Fibroblast of skin of left quadriceps (primary cell): Measurements from ENCODE around the gene VSIG2.
"Not testable (repeated sequence)": the region's sequence is repeated elsewhere in the genome, so short reads cannot be mapped to it uniquely, and the experiment has no call there.

ENCODE experiments used
- DNase-seq, 2 experiments: peaks; one replicate each; pipeline ENCODE4 v3.0.0-alpha.2; 2013; ENCODE audit warnings: low read depth in 2 of 2

Gene VSIG2, protein sequence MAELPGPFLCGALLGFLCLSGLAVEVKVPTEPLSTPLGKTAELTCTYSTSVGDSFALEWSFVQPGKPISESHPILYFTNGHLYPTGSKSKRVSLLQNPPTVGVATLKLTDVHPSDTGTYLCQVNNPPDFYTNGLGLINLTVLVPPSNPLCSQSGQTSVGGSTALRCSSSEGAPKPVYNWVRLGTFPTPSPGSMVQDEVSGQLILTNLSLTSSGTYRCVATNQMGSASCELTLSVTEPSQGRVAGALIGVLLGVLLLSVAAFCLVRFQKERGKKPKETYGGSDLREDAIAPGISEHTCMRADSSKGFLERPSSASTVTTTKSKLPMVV

DNA sequence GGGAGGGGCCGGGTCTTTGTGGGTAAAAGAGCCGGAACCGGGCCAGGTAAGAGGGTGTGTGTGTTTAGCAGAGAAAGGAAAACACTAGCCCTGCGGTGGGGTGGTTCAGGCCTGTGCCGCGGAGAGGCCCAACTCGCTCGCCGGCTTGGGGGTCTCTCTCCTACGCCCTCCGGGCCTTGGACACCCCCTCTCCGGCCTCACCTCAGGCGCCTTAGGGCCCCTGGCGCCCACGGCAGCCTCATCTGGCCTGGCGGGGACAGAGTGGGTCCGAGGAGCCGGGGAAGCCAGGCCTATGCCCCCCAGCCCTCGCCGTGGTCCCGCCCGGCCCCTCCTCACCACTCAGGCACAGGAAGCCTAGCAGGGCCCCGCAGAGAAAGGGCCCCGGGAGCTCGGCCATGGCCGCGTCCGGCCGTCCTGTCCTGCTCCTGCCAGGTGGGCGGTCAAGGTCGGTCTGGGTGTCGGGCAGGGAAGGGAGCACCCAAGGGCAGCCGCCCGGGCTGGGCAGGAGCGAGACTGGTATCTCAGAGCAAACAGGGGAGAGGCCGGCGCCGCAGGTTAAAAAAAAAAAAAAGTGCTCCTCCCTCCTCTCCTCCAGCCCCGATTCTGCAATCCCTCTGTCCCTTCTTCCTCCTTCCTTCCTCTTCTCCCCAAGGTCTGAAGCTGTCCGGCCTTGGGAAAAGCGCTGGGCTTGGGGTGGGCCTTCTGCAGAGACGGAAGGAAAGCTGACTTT lies at the start of gene VSIG2:
Gene VSIG2, minus strand, starts transcription at position 515 of the 730 bp plus-strand sequence. Its CDS starts 118 bp downstream, at position 397.
- no peak for DNase-seq

DNA sequence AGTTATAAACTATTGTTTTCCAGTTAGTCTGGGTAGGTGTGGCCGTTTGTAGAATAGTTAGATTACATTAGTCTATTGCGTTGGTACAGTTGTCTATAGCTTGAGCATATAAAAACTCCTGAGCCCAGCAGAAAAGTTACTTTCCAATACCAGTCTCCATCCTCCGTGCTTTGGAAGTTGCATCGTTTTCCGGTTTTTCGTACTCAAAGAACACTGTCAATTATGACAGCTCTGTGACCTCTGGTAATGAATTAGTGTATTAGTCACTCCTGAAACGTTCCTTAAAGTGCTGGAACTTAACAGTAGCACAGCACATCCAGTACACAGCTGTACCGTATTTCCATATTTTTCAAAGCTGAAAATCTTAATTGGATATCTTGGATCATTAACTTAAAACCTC lies 49.0 kb upstream of the VSIG2 start:
- DNase-seq: peak in 1 of 2 experiments; percentile 3

DNA sequence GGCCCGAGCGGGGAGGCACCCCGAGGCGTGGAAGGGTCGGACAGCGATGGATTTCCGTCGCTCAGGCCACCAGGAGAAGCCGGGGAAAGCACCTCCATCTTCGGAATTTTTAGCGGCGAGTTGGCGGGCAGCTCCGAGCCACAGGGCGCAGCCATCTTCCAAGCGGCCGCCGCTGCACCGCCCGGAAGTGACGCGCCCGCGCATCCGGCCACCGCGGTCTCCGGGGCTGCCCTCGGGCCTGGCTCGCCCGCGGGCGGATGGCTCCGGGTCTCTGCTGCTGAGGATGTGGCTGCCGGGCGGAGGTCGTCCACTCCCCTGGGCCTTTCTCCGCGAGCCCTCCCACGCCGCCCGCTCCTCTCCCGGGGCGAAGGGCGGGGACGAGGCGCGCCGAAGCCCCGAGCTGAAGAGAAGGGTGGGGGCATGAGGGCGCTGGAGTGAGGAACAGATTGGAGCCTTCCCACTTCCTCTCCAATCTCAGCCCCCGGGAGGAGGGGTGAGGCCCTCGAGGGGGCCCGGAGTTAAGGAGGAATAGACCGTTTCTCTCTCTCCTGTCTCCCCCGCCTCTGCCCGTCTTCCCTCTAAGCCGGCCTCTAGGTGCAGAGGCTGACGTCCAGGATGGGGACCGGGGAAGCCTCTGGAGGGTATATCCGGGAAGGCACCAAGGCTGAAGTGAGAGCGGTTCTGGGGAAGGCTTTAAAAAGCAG lies 48.3 kb upstream of the VSIG2 start, which contains the start of gene MSANTD2:
Gene MSANTD2, minus strand, starts transcription at position 181 of the 704 bp plus-strand sequence. Its CDS starts 26 bp downstream, at position 155.
- DNase-seq: peak; percentile 61 to 64

DNA sequence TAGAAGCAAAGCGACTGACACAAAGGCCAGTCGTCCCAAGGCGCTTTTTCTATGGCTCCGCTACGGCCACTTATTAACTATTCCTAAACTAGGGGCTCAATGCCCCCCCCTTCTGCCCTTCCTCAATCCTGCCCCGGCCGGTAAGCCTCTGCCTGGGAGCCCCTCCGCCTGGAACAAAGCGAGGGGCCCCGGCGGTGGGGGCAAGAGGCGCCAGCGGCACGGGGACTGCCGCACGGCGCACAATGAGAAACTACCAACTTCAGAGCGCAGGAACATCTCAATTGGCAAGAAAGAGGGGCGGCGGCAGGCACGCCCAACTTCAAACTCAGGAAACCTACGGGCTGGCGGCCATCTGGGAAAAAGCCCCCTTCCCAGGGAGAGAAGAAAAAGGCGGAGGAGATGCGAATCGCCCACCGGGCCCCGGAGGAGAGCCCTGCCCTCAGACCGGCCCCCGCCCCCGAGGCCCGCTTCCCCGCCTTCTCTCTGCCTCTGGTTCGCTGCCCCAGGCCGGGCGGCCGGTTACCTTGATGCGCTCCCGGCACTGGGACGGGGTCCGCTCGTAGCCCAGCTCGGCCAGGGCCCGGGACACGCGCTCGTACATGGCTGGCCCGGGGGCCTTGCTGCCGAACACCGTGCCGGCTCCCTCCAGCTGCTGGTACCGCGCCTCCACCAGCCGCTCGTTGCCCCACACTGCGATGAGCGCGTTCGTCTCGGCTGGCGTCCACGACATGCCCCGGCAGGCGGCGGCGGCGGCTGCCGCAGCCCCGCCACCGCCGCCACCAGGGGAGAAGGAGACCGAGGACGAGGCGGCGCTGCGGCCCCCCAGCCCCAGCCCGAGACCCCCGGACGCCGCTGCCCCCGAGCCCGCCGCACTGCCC lies 47.5 kb upstream of the VSIG2 start:
- no peak for DNase-seq

DNA sequence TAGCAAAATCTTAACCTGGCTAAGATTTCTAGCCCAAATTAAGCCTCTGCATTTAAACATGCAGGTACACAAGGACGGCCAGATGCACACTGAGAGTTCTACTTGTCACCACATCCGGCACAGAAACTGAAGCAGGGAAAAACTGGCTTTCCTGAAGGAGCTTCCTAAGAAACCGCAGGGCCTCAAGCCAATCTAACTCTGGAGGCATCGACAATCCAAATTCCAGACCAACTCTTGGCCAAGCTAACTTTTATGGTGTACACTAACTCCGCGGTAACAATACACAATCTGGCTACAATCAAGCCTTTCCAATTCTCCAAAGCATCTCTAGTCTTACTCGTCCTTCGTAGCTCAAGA lies 46.9 kb upstream of the VSIG2 start:
- peak in 1 of 2 experiments; percentile 46 for DNase-seq

DNA sequence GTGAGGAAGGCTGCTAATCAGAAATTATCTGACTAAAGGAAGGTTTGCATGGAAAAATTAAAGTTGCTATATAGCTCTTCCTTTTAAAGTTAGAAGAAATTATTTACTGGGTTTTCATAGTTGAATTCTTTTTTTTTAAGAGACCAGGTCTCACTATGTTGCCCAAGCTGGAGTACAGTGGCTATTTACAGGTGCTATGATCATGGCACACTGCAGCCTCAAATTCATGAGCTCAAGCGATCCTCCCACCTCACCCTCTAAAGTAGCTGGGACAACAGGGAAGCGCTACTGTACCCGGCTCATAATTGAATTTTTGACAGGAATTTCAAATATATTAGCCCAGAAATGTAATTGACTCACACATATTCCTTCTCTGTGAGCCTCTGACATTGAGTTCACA lies 44.3 kb upstream of the VSIG2 start:
- no peak for DNase-seq

DNA sequence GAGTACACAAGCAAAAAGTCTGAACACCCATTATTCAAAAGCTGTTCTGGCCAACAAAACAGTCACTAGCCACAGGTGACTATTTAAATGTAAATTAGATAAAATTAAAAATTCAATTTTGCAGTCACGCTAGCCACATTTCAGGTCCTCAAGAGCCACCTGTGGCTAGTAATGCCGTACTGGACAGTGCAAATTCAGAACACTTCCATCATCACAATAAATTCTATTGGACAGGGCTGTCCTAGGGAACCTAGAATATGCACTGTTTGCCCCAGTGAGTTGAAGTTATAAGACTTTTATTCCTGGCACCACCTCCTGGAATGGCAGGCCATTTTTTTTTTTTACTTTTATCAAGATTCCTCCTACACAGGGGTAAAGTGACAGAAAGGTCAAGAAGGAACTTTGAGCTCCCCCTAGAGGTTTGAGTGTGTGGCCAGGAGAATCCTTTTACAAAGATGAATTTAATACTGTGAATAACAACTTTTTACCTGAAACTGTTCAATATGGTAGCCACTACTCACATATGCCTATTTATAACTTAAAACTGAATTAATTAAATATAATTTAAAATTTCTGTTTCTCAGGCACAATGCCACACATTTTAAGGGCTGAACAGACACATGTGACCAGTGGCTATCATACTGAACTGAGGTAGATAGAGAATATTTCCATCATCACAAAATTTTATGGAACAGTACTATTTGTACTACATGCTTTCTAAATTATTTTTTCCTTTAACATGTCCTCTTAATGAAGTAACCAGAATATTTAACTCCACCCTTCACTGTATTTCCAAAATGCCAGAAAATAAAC lies 41.6 kb upstream of the VSIG2 start:
- DNase-seq: no peak

DNA sequence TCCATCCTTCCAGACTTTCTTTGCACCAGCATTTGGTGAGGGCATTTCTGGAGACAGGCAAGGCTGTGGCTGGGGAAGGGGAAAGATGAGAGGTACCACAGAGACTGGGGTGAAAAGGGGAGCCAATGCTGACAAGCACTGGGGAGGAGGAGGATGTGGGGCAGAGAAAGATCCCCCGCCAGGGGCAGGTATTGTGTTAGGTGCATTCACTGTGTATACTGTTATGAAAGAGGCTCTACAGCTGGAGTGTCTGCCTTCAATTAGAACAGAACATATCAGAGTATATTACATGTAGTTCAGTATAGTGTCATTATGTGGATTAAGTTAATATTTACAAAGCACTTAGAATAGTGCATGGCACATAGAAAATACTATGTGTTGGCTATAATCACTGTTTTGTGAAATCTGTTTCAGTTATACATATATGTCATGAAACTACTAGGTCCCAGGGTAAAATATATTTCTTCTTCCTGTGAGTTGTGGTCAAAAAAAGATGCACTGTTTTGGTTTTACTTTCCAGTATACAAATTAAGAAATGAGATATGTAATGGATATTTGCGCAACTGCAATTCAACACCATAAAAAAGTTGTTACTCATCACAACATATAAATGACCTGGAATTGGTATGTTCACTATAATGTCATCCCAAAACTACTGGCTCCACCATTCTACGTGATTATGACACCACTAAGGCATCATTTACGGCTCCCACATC lies 39.7 kb upstream of the VSIG2 start:
- DNase-seq: no peak

DNA sequence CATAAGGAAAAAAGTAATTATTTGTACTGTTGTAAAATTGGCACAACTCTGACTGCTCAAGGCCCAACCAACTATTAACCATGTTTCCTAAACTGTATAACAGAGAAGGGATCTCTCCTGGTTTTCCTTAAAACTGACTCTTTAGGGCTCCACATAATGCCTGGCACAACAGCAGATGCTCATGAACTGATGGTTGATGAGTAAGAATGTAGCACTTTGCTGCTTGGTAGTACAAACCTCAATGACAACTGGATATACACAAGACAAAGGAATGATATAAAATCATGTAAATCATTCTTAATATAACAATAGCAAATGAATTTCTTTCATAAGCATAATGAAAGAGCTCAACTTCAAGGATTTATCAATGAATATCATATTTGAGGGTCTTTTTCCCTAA lies 36.5 kb upstream of the VSIG2 start:
- no peak for DNase-seq

DNA sequence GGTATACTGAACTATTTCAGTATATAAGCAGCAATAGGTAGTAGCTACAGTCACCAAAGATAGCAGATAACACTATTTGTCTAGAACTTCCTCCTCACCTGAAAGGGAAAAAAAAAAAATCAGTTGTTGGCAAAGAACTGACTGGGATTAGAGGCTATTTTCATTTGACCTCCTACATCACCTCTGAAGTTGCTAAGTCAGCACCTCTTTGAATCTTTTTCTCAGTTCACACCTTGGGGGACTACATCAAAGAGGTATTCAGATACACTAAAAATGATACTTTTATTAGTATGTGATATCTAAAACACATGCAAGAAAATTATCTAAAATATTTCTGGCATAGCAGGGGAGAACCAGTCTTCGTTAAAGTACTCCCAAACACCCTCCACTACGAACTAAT lies 32.0 kb upstream of the VSIG2 start:
- no peak for DNase-seq

DNA sequence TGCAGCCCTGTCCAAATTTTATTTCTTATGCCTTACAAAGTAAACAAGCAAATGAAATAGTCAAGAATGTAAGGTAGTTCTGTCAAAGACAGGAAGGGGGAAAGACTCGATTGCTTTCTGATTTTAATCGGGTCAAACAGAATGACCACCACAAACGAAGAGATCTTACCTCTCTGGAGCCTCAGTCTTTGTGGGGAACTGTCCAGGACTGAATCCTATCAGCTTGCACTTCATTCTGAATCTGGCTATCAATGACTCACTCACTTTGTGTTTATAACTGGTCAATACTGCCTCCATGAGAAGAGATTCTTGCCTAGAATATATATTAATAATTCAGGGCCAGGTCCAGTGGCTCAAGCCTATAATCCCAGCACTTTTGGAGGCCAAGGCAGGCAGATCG lies 30.9 kb upstream of the VSIG2 start:
- no peak for DNase-seq

DNA sequence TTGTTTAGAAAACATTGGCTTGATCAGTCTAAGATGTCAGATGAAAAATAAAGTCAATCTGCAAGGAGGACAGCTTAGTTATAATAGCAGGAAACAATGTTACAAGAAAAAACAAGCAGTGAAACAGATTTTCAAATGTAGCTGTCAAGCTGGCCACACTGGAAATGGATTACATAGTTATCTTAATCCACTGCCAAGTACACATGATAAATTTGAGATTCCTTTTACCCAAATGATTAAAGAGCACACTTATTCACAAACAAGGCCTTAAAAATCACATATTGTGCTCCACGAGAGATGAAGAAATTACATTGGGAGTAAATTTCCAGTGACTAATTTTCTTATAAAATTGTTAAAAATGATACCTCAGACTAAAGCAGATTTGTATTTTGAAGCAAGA lies 27.5 kb upstream of the VSIG2 start:
- no peak for DNase-seq

DNA sequence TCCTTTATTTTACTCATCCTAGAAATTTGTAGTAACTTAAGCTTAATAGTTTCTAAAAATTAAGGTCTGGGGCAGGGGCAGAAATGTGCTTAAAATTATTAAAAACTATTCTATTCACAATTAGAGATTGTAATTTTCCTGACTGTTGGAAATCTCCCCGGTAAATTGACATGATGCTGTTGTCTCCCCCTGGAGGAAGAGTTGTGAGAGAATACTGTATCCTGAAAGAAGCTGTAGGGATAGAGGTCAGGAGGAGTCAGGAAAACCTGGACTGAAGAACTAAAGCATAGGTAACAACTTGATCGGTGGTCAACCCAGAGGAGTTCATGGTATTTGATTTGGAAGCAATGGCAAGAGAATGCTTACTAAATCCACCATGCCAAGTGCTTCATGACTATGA lies 26.2 kb upstream of the VSIG2 start:
- DNase-seq: no peak

DNA sequence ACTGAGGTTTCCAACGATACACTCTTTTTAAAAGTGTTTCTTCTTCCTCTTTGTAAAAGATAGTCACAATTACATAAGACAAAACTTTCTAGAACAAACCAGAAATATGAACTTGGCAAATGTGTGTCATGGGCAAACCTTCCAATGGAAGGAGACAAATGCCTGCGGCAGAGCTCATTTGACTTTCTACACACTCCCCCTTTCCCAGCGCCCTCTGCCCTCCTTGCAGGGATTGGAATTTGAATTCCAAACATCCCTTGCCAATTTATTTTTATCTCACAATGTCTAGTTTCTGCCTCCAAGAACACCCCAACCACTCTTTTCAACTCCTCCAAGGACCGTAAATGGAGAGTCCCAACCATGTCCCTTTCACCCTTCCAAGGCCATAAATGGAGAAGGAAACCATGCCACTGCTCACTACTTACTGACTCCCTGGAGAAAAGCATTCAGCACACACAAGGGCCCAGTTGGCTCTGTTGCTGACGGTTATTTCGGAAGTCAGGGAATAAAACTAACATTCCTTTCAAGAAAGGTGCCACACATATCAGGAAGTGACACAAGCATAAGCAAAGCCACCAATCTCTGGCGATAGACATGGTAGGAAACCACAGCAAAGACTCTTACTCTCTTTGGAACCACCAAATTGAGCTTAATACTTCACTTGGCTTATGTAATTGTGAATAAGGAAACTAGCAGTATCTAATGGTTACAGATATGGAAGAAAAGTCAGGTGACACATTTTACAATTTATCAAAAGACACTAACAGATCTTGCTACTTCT lies 25.0 kb upstream of the VSIG2 start:
- DNase-seq: no peak

DNA sequence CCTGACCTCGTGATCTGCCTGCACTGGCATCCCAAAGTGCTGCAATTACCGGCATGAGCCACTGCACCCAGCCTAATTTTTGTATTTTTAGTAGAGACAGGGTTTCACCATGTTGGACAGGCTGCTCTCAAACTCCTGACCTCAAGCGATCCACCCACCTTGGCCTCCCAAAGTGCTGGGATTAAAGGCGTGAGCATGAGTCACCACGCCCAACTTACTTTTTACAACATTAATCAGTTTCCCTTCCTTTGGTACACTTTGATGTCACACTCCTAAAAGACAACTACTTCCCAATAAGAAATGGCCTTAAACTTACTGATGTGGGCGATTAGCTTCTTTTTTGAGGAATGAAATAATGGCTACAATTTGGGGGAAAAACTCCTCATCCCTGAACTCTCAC lies 18.9 kb upstream of the VSIG2 start:
- DNase-seq: not testable (repeated sequence)

DNA sequence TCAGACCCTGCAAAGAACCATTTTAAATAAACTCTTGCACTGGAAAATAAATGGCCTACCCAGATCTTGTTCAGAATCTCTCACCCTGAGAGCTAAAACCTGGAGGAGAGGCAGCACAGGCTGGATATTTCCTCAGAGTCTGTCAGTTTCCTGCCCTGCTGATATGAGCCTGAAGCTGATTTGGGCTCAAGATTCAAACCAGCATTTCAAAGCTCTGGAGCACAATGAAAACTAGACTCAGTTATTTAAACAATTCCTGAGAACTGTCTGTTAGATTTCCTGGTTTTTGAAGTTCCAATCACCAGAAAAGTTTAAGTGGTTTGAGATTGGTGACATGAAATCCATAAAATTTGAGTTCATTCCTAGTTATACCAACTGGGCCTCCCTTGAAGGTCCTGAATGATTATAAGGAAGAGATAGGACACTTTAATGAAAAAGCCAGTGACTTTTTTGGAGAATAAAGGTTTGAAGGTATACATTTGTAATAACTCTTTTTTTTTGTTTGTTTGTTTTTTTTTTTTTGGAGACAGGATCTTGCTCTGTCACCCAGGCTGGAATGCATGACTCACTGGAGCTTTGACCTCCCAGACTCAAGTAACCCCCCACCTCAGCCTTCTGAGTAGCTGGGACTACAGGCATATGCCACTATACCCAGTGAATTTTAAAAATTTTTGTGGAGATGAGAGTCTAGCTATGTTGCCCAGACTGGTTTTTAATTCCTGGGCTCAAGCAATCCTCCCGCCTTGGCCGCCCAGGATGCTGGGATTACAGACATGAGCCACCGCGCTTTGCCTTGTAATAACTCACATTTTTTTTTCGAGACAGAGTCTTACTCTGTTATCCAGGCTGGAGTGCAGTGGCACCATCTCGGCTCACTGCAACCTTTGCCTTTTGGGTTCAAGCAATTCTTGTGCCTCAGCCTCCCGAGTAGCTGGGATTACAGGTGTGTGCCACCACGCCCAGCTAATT lies 18.0 kb upstream of the VSIG2 start:
- no peak for DNase-seq

DNA sequence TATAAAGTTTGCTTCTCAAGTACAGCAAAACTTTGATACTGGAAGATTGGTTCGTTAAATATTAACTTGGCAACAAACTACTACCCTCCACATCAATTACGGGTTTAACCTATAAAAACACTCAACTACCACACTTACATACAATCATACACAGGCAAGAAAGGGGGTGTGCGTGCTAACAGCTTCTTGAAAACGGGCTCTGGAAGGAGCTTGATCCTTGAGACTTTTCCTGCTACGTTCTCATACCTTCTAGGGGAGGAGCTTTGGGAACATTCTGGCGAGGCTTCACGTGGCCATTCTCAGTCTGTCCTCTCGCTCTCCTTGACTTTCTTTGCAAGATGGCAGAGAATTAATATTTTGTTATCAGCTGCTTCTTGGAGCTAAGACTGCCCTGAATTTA lies 16.9 kb upstream of the VSIG2 start:
- DNase-seq: no peak

DNA sequence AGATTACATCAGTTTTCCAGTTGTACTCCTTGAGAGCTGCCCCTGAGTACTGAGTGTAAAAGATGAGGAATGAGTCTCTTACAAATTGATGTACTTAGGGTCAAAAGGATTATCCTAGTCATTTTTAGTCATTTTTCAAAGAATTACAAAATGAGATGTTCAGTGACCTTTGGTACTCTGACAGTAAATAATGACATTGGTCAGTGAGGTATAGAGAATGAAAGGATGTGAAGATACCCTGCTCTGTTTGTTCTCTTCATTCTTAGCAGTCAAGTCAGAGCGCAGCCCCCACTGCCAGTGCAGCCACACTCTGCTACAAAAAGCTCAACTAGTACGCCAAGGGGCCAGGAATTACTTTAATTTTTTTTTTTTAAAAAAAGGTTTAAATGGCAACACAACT lies 14.1 kb upstream of the VSIG2 start:
- DNase-seq: no peak
